HepG2 (cell line): ENCODE measurements around the gene SBK2. TPM values are rescaled to one million over a fixed set of nuclear protein-coding genes. Genes with fewer than 3 reads are reported as not detected.

Experiments used
- AGO1 ChIP-seq: fragments of 200-400 bp; formaldehyde crosslinking; IDR thresholded peaks from 2 replicates; pipeline ENCODE4 v1.6.1; 2017; ENCODE audit warnings: mild to moderate bottlenecking, low read depth, low read length, moderate library complexity; ENCODE audit not compliant: poor library complexity, severe bottlenecking
- ARID4A ChIP-seq: sonication (generic); formaldehyde crosslinking; IDR thresholded peaks from 2 replicates; pipeline ENCODE4 v1.5.0; 2020; ENCODE audit warnings: mild to moderate bottlenecking, missing genetic modification reagents, borderline replicate concordance
- DPF2 ChIP-seq: sonication (generic); formaldehyde crosslinking; IDR thresholded peaks from 2 replicates; pipeline ENCODE4 v1.4.0; 2020; ENCODE audit warnings: mild to moderate bottlenecking, low read depth, missing genetic modification reagents, borderline replicate concordance
- ETV6 ChIP-seq: sonication (generic); formaldehyde crosslinking; conservative IDR thresholded peaks from 2 replicates; pipeline ENCODE4 v1.4.0; 2020; ENCODE audit warnings: missing genetic modification reagents
- FOSL1 ChIP-seq: sonication (generic); formaldehyde crosslinking; IDR thresholded peaks from 2 replicates; pipeline ENCODE4 v1.9.0; 2021; ENCODE audit warnings: missing genetic modification reagents, borderline replicate concordance
- FUBP1 ChIP-seq: sonication (generic); formaldehyde crosslinking; IDR thresholded peaks from 2 replicates; pipeline ENCODE4 v1.5.1; 2020; ENCODE audit warnings: missing genetic modification reagents, mild to moderate bottlenecking, borderline replicate concordance
- KLF12 ChIP-seq: sonication (generic); formaldehyde crosslinking; IDR thresholded peaks from 2 replicates; pipeline ENCODE4 v1.4.0; 2020; ENCODE audit warnings: missing genetic modification reagents, borderline replicate concordance
- MZF1 ChIP-seq: sonication (generic); formaldehyde crosslinking; IDR thresholded peaks from 2 replicates; pipeline ENCODE4 v1.8.1; 2023; ENCODE audit warnings: mild to moderate bottlenecking, missing genetic modification reagents, borderline replicate concordance
- NBN ChIP-seq: fragments of 450-650 bp; conservative IDR thresholded peaks from 2 replicates; pipeline ENCODE4 v1.6.1; 2017
- SRSF1 ChIP-seq: fragments of 200-400 bp; formaldehyde crosslinking; optimal IDR thresholded peaks from 2 replicates; pipeline ENCODE3; 2017; ENCODE audit warnings: mild to moderate bottlenecking, low read depth, low read length, moderate library complexity
- ZBTB38 ChIP-seq: sonication (generic); formaldehyde crosslinking; IDR thresholded peaks from 2 replicates; pipeline ENCODE4 v1.5.1; 2020; ENCODE audit warnings: mild to moderate bottlenecking, missing genetic modification reagents
- ZFX ChIP-seq: sonication (generic); formaldehyde crosslinking; IDR thresholded peaks from 2 replicates; pipeline ENCODE4 v1.4.0; 2020; ENCODE audit warnings: mild to moderate bottlenecking, low read depth, missing genetic modification reagents, moderate library complexity
- ZNF614 ChIP-seq: IDR thresholded peaks from 2 replicates; pipeline ENCODE4 v1.6.1; 2018; ENCODE audit warnings: missing biosample characterization, missing genetic modification reagents, inconsistent platforms, borderline replicate concordance
- ZNF850 ChIP-seq: sonication (generic); formaldehyde crosslinking; conservative IDR thresholded peaks from 2 replicates; pipeline ENCODE4 v1.9.0; 2021; ENCODE audit warnings: mild to moderate bottlenecking, missing genetic modification reagents
- polyA plus RNA-seq, 8 experiments: library from polyadenylated mRNA; depleted of rRNA in 3 of 8; stranded (reverse) in 7 of 8; unstranded in 1 of 8; fragments of >200 nt; fragmentation: Illumina TruSeq in 4 of 8; extraction: Trizol in 4 of 8; gene quantifications; 2 replicates each; pipeline versions ENCODE4 v1.2.1 to v1.2.3, GENCODE V29; 2011 to 2016; ENCODE audit warnings: low read depth in 4 of 8, missing spikeins in 1 of 8, mixed read lengths in 1 of 8; ENCODE audit not compliant: insufficient read depth in 1 of 8
- total RNA-seq, 5 experiments: library from RNA; depleted of rRNA; stranded (reverse); fragments of >200 nt; fragmentation: Illumina TruSeq; extraction: Trizol; gene quantifications; 2 replicates each; pipeline ENCODE4 v1.2.3, GENCODE V29; 2016; ENCODE audit warnings: low read depth in 1 of 5
- TF ChIP-seq, protein P1 (sequence below): sonication (generic); formaldehyde crosslinking; IDR thresholded peaks from 2 replicates; pipeline ENCODE4 v1.4.0; 2020; ENCODE audit warnings: missing genetic modification reagents, low read depth, mild to moderate bottlenecking, borderline replicate concordance
- TF ChIP-seq, protein P2 (sequence below): IDR thresholded peaks from 2 replicates; pipeline ENCODE4 v1.6.1; 2016; ENCODE audit warnings: mild to moderate bottlenecking
- TF ChIP-seq, protein P3 (sequence below): IDR thresholded peaks from 2 replicates; pipeline ENCODE4 v1.6.1; 2012; ENCODE audit warnings: low read depth, low read length, improper control_type of control experiment

Gene SBK2
- total and polyA plus RNA-seq, 2 of the 13 experiments (the other 11 are each of a cell fraction or from before 2014, with no cell fraction given), result 0.24 TPM; not detected in 1

DNA sequence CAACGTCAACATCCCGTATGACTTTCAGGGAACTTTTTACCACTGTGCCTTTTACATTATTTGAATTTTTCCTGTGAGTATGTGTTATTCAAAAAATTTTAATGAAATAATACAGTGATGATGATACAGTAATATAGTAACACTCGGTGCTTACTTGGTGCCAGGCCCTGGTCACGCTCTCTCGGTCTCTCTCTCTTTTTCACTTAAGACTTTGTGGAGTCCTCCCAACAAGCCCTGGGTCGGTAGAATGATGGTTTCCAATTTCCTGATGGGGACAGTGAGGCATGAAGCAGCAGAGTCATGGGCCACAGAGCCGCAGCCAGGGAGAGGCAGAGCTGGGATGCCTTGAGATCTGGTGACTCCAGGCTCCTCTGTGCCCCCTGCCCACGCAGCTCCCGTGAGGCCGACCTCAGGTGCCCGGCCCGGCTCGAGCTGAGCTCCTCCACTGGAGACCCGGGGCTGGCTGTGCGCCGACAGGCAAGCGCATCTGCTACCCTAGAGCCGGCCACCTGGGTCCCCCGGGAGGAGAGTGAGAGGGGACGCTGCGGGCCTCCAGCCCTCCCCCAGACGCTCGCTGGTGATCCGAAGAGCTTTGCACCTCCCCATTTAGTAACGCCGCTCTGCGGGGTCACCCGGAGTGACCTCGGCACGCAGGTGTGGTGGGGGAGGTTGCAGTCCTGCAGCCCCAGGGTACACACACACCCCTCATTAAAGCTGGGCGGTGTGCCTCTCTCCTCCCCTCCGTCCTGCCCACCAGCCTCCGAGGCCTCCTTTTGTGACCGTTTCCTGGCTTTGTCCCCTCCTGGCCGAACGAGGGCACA, 12.8 kb upstream of the SBK2 start (continued):
- TF ChIP-seq ARID4A (CRISPR knock-in tag) (peak; percentile 37; the same call in 1 of the 2 replicates), SRSF1 (peak; percentile 72), ETV6 (CRISPR knock-in tag) (0 out of 2 replicates have a peak, but pooled peaks have one; percentile 25), KLF12 (CRISPR knock-in tag) (no peak), FUBP1 (CRISPR knock-in tag) (no peak), DPF2 (no peak), ZBTB38 (CRISPR knock-in tag) (0 out of 2 replicates have a peak, but pooled peaks have one; percentile 48), ZFX (peak; percentile 48; the same call in 1 of the 2 replicates), MZF1 (no peak), NBN (no peak), ZNF850 (CRISPR knock-in tag) (no peak), AGO1 (no peak), ZNF614 (CRISPR knock-in tag) (peak; percentile 17; the same call in 1 of the 2 replicates), FOSL1 (0 out of 2 replicates have a peak, but pooled peaks have one; percentile 80)
- TF ChIP-seq, protein P1, sequence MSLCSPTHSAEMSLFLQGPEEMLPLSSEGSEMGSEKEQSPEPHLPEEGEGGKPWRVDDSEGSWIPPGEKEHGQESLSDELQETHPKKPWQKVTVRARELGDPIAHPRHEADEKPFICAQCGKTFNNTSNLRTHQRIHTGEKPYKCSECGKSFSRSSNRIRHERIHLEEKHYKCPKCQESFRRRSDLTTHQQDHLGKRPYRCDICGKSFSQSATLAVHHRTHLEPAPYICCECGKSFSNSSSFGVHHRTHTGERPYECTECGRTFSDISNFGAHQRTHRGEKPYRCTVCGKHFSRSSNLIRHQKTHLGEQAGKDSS, result 0 out of 2 replicates have a peak, but pooled peaks have one; percentile 19
- TF ChIP-seq, protein P2, sequence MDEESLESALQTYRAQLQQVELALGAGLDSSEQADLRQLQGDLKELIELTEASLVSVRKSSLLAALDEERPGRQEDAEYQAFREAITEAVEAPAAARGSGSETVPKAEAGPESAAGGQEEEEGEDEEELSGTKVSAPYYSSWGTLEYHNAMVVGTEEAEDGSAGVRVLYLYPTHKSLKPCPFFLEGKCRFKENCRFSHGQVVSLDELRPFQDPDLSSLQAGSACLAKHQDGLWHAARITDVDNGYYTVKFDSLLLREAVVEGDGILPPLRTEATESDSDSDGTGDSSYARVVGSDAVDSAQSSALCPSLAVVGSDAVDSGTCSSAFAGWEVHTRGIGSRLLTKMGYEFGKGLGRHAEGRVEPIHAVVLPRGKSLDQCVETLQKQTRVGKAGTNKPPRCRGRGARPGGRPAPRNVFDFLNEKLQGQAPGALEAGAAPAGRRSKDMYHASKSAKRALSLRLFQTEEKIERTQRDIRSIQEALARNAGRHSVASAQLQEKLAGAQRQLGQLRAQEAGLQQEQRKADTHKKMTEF (CRISPR knock-in tag), result 0 out of 2 replicates have a peak, but pooled peaks have one; percentile 45
- TF ChIP-seq, protein P3, sequence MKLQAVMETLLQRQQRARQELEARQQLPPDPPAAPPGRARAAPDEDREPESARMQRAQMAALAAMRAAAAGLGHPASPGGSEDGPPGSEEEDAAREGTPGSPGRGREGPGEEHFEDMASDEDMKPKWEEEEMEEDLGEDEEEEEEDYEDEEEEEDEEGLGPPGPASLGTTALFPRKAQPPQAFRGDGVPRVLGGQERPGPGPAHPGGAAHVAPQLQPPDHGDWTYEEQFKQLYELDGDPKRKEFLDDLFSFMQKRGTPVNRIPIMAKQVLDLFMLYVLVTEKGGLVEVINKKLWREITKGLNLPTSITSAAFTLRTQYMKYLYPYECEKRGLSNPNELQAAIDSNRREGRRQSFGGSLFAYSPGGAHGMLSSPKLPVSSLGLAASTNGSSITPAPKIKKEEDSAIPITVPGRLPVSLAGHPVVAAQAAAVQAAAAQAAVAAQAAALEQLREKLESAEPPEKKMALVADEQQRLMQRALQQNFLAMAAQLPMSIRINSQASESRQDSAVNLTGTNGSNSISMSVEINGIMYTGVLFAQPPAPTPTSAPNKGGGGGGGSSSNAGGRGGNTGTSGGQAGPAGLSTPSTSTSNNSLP, result no peak
